Stimulated activated naive CD8-positive, alpha-beta T cell treated with anti-CD3 and anti-CD28 coated beads, Interleukin-15, Interleukin-2, amounts not matched to agents 100 U/mL and 50 U/mL, for 24 hours (primary cell): Measurements from ENCODE around the gene ACTL10.
A peak's percentile ranks its signal among the peaks of the same experiment; 100 is the strongest.

Experiments
- ATAC-seq: fragments of 150-1000 bp; cut with Tn5 transposase; one replicate; pipeline ENCODE4 v1.10.0; 2021
- DNase-seq: peaks from one replicate; pipeline ENCODE4 v3.0.0; 2021

The ACTL10 gene

DNA sequence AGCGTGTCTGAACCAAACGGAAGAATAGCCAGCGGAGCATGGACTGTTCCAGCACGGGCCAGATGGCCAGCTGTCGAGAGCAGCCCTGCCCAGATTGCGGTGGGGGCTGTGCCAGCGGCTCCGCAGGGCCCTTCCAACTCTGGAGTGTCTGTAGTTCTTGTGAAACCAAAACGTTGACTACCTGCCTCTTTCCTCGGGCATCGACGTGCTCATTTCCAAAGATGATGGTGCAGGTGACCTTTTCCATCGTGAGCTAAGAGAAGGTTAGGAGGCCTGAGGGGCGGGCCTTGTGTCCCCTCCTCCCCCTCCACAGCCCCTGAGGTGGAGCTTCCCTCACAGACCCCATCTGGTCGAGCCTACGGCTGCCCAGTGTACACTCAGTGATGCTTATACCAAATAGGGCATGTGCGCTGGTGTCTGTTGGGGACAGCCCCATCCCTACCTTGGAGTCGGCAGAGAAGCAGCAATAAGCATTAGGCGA is 17.5 kb upstream of the ACTL10 start:
- ATAC-seq = peak; percentile 29
- DNase-seq = no peak

DNA sequence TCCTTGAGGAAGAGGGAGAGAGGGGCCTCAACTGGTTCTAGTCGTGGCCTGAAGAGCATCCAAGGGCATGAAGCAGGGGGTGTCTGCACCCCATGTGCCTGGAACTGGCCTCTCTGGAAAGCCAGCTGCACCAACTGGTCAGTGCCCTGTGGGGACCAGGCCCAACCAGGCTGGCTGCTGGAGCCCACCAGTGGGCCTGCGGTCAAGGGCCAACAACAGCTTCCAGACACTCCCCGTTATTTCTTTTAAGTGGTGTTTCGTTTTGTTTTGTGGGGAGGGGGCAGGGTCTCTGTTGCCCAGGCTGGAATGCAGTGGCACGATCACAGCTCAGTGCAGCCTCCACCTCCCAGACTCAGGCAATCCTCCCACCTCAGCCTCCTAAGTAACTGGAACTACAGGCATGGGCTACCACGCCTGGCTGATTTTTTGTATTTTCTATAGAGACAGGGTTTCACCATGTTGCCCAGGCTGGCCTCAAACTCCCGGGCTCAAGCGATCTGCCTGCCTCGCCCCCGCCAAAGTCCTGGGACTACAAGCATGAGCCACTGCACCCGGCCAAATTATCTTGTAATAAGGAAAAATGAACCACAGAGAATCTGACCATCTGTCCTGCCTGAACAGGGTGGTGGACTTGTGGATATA is 16.5 kb upstream of the ACTL10 start:
- DNase-seq = no peak
- no peak for ATAC-seq

DNA sequence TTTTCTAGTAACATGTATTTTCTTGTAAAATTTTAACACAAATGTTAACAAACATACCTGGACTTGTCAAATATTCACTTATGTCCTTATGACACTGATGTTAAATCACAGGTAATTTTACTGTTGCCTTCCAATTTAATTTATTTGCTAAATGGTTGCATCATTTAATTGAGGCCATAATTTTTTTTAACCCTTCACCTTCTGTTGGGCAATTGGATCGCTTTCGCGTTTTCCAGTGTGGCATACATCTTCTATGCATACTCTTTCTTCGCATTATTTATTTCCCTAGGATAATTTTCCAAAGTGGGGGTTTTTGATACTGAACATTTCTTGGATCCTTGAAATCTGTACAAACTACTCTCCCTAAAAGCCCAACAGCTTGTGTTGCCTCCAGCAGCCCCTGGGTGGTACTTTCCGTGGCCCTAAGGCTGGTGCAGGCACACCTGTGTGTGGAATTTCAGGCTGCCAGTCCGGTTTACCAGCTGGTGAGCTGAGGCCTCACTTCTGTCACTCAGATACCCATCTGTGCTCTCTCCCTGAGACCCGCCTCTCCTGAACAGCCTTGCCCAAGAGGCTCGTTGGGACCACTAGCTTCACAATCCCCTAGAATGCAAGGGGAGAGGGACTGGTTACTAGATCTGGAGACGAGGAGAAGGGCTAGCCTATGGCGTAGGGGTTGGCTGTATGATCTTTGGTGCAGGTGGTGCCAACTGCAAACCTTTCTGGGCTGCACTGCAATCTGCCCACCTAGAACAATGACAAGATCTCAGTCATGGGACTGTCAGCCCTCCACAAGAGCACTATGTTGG is 15.8 kb upstream of the ACTL10 start:
- ATAC-seq = no peak

DNA sequence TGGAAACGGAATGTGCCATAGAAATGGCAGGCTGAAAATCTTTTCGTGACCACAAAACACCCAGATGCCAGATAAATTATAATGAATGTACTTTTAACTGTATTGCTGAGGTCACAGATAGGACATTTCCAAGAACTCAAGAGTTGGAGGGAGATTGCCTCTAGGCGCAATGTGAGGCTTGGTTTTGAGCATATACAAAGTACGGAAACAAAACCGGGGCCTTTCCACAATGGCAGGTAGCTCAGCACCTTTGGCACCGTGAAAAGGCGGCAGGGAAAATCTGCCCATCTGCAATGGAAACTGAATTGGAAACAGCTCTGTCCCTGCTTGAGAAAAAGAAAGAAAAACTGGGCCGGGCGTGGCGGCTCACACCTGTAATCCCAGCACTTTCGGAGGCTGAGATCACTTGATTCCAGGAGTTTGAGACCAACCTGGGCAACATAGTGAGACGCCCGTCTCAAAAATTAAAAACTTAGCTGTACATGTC is 15.1 kb upstream of the ACTL10 start:
- ATAC-seq = no peak
- DNase-seq = no peak

More for the DNA sequence above, 15.8 kb upstream of the ACTL10 start:
- no peak for DNase-seq

DNA sequence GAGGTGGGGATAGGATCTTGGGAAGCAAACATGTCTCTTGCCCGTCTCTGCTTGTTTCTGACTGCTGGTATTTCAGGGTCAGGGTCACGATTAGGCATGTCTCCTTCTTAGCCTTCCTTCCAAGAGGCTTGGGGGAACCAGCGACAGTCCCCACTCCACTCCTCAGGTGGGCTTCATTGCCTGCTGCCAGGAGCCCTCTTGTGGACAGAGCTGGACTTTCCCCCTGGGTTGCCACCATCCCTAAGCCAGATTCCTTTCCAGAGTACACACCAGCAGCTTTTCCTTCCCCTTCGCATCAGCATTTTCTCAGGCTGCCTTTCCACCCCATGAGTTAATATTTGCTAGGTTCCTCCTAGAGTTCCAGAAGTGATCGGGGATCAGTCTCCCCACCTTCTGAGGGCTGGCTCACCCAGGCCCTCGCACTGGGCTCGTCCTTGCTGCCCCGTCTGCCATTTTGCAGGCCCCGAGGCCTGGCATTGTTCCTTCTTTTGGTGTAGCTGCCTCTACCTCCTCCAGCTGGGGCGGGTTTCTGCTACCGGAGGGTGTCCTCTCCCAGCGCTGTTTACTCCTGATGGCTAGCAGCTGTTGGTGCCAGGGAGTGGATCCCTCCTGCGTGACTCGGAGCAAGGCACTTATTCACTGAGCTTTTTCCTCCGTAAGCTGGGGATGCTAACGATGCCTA is 13.4 kb upstream of the ACTL10 start:
- ATAC-seq = peak; percentile 40
- peak; percentile 57 for DNase-seq

DNA sequence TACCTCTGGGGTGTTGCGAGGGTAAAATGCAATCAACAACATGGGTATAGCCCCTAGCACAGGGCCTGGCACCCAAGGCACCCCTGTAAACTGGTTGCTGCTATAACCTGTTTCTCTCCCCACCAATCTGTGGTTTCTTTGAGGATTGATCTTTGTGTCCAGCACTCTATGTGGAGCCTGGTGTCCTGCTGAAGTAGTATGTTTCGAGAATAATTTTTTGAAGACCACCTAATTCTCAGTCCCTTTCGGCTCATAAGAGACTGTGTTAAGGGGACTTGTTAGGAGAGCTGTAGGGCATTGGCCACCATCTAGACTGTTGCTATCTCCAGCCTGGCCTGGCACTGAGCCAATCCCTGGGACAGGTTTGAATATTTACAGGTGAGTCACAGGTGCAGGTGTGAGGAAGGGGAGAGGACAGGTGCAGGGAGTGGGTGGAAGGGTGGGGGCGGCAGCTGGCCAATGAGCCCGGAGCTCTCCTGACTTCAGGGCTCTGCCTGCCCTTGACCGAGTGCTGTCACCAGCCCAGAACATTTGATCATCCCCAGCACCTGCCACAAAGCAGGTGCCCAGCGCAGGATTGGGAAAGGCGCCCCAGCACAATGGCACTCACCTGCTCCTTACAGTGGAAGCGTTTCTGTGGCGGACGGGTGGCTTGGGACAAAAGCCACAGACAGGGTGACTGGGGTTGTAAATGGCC is 12.7 kb upstream of the ACTL10 start:
- ATAC-seq (no peak), DNase-seq (no peak)

DNA sequence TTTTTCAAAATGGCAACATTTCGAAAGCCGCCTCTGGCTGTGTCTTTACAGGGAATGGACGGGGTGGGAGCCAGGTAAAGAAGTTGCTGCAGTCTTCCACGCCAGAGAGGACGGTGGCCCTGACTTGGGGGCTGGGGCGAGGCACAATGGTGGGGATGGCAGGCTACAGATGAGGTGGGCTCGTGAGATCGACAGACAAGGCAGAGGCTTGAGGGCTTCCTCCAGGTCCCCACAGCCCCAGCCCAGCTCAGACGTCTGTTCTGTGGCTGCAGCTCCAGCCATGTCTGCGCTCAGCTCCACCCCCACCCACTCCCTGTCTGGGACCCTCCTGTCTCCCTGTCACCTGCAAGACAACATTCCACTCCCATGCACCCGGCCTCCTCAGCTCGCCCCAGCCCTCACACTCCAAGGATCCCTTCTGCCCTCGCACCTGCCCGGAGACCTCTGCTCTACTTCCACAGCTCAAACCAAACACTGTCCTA is 12.0 kb upstream of the ACTL10 start:
- DNase-seq (no peak), ATAC-seq (no peak)

DNA sequence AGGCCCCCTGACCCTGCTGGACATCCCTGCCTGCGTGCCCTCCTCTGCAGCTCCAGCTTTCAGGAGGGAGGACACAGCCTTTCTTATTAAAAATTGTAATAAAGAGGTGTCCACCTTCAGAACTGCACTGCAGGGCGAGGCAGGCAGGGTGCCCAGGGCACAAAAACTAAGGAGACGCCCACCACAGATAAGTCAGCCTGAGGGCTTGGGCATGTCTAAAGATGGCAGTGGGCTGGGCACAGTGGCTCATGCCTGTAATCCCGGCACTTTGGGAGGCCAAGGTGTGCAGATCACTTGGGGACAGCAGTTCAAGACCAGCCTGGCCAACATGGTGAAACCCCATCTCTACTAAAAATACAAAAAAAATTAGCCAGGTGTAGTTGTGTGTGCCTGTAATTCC is 11.6 kb upstream of the ACTL10 start:
- DNase-seq (no peak), ATAC-seq (no peak)

DNA sequence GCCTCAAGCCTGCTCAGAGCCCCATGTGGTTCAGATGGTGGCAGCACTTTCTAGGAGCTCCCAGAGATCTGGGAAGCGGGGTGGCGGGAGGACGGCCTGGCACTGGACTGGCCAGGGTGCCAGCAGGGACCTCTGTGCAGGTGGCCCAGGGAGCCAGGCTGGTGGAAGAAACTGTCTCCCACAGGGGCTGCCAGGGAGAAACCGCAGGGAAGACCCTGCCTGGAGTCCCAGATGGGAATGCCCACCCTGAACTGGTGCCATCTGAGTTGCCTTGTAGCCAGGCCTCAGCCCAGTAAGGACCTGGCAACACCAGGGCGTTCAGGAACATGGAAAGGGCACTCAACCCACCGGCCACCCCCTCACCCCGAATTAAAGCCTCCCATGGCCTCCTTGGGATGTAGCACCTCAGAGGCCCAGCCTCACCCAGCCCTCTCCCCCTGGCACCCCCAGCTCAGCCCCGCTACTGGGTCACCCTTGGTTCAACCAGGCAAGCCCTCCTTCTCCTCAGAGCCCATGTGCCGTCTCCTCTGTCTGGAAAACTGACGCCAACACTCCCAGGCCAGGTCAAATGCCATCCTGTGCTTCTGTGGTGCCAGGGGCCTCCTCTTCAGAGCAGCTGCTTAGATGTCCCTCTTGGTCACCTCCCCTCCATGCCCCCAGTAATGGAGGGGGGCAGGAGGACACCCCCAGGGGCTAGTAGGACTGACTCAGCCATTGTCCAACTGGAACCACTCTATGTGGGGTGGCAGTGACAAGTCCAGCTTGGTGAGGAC is 10.5 kb upstream of the ACTL10 start:
- no peak for ATAC-seq
- DNase-seq = no peak

DNA sequence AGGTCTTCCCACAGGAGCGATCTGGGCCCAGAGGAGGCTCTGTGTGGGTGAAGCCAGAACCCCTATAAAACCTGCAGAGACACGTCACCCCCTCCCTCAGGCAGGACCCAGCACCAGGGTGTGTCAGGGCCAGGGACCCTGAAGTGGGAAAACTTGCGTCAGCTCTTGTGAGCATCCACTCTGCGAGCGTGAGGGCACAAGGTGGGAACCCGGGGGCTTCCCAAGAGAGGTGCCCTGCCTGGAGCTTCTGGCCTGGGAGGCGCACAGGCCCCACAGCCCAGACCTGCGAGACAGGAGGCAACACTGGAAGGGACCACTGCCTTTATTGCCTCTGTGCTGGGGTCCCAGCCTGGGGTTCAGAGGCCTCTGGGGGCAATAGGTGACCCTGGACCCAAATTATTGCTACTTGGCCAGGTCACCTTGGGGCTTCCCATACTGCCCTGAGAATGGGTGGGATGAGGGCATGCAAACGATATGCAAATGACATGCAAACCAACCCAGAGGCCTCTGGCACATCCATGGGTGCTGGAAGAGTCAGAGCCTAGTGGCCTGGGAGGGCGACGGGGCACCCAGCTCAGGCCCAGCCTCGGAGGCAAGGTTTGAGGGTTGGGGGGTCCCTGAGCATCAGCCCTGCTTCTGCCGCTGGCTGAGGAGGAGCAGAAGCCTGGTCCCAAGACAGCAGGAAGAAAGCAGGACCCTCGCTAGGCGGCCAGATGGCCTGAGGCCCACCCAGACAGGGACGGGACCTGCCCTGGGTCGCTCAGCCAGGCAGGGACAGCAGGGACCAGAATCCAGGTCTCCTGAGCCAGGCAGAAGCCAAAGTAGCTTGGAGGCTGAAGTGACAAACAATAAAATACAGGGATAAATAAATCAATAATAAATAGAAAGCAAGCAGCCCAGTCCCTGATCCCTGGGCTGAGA is 9.7 kb upstream of the ACTL10 start:
- DNase-seq (no peak), ATAC-seq (no peak)

DNA sequence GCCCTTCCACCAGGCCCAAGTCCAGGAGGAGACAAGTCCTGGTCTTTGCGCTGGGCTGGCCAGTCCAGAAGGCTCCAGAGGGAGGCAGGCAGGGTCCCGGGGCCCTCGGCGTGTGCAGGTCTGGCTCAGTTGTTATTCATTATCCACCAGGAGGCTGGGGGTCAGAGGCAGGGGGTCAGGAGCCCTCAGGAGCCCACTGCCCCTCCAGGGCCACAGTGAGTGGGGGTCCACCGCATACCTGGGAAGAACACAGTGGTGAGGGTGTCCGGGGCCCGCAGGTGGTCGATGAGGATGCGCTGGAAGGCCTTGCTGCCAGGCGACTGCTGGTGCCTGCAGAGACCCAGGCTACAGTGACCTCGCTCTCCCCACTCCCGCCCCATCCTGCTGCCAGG is 9.0 kb upstream of the ACTL10 start:
- no peak for ATAC-seq

DNA sequence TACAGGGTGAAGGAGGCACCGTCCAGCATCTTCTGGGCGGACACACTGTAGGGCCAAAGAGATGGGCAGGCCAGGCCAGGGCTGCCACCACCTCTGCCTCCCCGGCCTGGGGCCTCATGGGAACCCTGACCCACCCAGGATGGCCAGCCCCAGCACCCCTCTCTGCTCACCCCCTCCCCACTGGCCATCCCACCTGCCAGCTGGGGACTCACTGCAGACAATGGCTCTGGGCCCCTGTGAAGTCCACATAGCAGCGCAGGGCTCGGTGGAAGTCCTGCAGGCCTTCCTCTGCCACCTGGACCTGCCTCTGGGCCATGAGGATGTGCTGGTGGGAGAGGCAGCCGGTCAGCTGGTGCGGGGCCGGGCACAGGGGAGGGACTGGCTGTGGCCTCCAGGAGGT is 8.2 kb upstream of the ACTL10 start:
- DNase-seq (no peak), ATAC-seq (no peak)

More for the DNA sequence above, 9.0 kb upstream of the ACTL10 start:
- no peak for DNase-seq

DNA sequence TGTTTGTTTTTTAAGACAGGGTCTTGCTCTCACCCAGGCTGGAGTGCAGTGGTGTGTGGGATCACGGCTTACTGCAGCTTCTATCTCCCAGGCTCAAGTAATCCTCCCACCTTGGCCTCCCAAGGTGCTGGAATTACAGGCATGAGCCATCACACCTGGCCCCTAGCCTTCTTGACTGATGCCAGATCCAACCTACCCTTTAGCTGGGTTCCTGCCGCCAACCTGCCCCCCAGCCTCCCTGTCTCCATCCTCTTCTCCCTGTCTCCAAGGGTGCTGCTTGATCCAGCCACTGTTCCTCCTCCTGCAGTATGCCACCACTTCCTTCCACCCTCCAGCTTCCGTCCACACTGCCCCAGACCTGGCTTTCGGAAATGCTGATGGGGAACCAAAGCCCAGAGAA is 7.8 kb upstream of the ACTL10 start:
- no peak for DNase-seq
- no peak for ATAC-seq

DNA sequence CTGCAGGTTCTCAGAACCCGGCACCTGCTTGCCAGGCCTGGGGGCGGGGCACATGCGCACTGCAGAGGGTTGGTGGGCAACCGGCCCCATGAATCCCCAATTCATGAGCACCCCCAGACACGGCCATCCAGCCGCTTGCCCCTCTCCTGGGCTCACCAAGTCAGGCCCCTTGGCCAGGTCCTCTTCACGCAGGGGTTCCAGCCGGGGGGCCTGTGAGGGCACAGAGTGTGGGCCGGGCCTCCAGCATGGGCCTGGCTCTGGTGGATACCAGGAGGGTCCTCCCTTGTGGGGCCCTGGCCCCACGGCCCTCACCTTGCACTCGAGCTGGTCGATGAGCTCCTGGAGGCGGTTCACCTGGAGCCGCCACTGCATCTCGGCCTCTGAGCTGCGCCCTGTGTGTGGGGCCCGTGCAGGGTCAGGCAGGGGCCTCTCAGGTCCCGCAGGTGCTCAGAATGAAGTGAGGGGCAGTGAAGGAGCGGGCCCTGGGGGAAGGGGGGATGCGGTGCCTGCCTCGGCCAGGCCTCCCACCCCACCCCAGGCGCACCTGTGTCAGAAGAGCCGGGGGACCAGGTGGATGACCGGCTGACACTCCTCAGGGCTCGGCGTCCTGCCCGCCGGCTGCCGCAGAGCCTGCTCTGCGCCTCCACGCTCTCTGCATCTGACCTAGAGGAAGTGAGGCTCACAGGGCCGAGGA is 7.3 kb upstream of the ACTL10 start:
- DNase-seq = no peak
- no peak for ATAC-seq

DNA sequence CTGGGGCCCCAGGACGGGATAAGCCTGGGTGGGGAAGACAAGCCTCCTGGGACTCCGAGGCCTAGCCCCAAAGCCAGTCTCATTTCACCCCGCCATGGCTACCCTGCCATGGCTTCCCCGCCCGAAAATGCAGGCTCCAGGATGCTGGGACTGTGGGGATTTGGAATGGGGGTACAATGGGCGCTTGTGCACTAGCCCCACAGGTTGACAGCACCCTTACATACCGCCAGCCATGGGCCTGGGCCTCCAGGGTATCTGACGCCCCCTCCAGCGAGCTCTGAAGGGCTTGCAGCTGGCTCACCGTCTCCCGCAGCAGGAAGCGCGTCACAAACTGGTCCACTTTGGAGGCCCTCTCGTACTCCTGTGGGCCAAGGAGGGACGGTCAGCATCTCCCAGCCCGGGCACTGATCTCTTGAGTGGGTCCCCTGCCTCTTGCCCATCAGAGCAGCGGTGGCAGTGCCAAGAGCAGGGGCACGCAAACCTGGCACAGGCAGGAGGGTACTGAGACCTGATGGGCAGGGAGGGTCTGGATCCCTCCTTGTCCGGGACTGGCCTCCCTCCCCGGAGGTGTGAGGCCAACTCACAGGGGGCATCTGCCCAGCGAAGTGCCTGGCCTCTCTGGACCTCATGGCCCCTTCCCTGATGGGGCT is 6.6 kb upstream of the ACTL10 start:
- ATAC-seq (no peak), DNase-seq (no peak)

DNA sequence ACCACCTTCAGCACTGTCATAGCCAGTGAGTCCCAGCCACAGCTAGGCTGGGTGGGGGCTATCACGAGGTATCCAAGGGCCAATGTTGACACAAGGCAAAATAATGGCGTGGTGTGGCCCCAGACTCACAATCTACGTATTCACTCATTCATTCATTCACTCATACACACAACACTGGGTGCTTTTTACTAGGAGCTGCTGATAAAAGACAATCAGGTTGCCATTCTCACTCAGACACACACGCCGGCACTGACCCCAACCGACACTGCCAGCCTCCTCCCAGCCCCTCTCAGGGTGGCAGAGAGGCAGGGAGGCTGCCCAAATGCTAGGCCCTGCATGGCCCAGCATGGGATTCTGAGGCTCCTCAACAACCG is 6.1 kb upstream of the ACTL10 start:
- DNase-seq = no peak
- no peak for ATAC-seq

DNA sequence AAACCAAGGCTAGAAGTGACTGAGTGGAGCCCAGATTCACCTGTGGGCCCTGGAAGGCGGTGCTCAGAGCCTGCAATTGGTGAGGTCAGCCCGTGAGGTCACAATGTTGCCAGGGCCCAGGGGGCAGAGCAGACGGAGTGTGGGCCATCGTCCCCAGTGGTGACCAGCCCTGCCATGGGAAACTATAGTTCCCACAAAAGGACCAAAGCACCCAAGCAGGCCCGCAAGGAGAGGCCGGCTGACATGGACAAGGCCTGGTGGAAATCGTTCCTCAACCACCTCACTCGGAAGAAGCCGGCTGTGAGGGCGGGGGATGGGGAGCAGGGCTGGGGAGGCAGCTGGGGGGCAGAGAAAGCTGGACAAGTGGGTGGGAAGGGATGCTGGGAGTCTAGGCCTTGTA is 4.6 kb upstream of the ACTL10 start, which contains the start of gene C20orf144:
Gene C20orf144, plus strand, starts transcription at position 156 of the 400 bp plus-strand sequence. Its CDS starts 19 bp downstream, at position 175.
- DNase-seq = no peak
- ATAC-seq = no peak

DNA sequence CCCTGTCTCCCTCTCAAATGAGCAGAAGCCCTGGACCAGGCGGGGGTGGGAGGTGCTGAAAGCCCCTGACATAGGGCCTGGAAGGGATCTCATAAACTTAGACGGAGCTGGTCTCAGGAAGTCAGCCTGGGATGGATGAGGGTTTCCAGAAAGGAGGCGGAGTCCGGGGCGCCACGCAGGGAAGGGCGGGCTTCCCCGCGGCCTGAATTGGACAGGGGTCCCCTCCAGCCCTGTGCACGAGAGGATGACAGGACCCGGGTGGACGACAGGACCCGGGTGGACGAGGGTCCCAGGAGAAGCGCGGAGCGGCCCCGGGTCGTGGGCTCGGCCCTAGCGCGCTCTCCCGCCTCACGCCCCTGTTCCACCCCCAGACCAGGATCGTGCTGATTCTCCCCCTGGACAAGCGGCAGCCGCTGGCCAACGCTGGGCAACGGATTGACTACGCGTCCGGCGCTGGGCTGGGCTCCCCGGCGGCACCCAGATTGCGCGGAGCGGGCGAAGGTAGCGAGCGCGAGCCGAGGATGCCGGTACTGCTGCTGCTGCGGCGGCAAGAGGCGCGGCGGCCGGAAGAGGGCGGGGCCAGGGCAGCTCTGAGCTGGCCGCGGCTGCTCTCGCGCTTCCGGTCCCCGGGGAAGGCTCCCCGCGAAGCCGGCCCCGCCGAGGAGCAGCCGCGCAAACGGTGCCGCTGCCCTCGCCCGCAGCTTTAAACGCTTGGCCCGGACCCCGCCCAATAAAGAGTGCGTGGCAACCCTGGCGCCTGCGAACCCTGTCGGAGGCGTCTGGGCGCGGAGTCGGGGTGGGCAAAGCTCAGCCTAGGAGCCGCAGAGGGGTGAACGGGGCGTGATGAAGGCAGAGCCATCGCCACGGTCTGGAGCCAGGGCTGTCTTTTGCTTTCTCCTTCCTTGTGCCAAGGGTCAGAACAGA is 3.3 kb upstream of the ACTL10 start:
- ATAC-seq (peak; percentile 63), DNase-seq (peak; percentile 90)
